Mesenchymal stem cell (in vitro differentiated cells and primary cell): ENCODE data around the gene CD55.

Source experiments
- DNase-seq: peaks from one replicate; pipeline ENCODE4 v3.0.0-alpha.2; 2013
- H2AFZ ChIP-seq: one replicate; pipeline ENCODE4 v1.6.1; 2013; ENCODE audit warnings: low read depth, mild to moderate bottlenecking, control low read depth, inconsistent platforms, low read length, moderate library complexity
- H2AK5ac ChIP-seq: 2 replicates; pipeline ENCODE4 v1.6.1; 2013; ENCODE audit warnings: low read length, moderate library complexity, mild to moderate bottlenecking, inconsistent platforms; ENCODE audit not compliant: severe bottlenecking
- H2BK120ac ChIP-seq: one replicate; pipeline ENCODE4 v1.6.1; 2013; ENCODE audit warnings: low read depth, mild to moderate bottlenecking, inconsistent platforms, low read length, moderate library complexity
- H2BK12ac ChIP-seq, 2 experiments: one replicate each; pipeline ENCODE4 v1.6.1; 2013; ENCODE audit warnings: inconsistent platforms in 2 of 2, low read length in 2 of 2, mild to moderate bottlenecking in 2 of 2, moderate library complexity in 2 of 2, control low read depth in 1 of 2
- H2BK15ac ChIP-seq: one replicate; pipeline ENCODE4 v1.6.1; 2013; ENCODE audit warnings: mild to moderate bottlenecking, low read depth, inconsistent platforms; ENCODE audit not compliant: poor library complexity, severe bottlenecking
- H2BK5ac ChIP-seq: 2 replicates; pipeline ENCODE4 v1.6.1; 2013; ENCODE audit warnings: low read depth, mild to moderate bottlenecking, low read length, control low read depth, inconsistent platforms; ENCODE audit not compliant: poor library complexity, severe bottlenecking
- H3K14ac ChIP-seq, 2 experiments: one replicate each; pipeline ENCODE4 v1.6.1; 2013; ENCODE audit warnings: inconsistent platforms in 2 of 2, low read length in 2 of 2, control low read depth in 1 of 2, mild to moderate bottlenecking in 1 of 2, moderate library complexity in 1 of 2
- H3K18ac ChIP-seq, 2 experiments: one replicate each; pipeline ENCODE4 v1.6.1; 2013; ENCODE audit warnings: inconsistent platforms in 2 of 2, low read length in 2 of 2, control low read depth in 1 of 2, low read depth in 1 of 2, mild to moderate bottlenecking in 1 of 2
- H3K23ac ChIP-seq, 2 experiments: one replicate each; pipeline ENCODE4 v1.6.1; 2013; ENCODE audit warnings: inconsistent platforms in 2 of 2, low read length in 2 of 2, mild to moderate bottlenecking in 2 of 2, moderate library complexity in 2 of 2, control low read depth in 1 of 2
- H3K27ac ChIP-seq: 2 replicates; pipeline ENCODE4 v1.5.1; 2013; ENCODE audit warnings: mild to moderate bottlenecking, moderate library complexity, low read length, control low read depth, inconsistent platforms; ENCODE audit not compliant: poor library complexity, severe bottlenecking
- H3K27me3 ChIP-seq, 2 experiments: 2 replicates each; pipeline versions ENCODE4 v1.6.1 to v1.7.0; 2013; ENCODE audit warnings: low read length in 2 of 2, mild to moderate bottlenecking in 2 of 2, moderate library complexity in 2 of 2, control low read depth in 1 of 2, inconsistent platforms in 1 of 2; ENCODE audit not compliant: control insufficient read depth in 1 of 2, insufficient read depth in 1 of 2
- H3K36me3 ChIP-seq, 2 experiments: 2 replicates each; pipeline versions ENCODE4 v1.6.1 to v1.7.0; 2013; ENCODE audit warnings: low read length in 2 of 2, control low read depth in 1 of 2, inconsistent platforms in 1 of 2, low read depth in 1 of 2, mild to moderate bottlenecking in 1 of 2; ENCODE audit not compliant: insufficient read depth in 2 of 2, control insufficient read depth in 1 of 2
- H3K4ac ChIP-seq, 2 experiments: one replicate each; pipeline ENCODE4 v1.6.1; 2013; ENCODE audit warnings: inconsistent platforms in 2 of 2, low read length in 2 of 2, mild to moderate bottlenecking in 2 of 2, moderate library complexity in 2 of 2, control low read depth in 1 of 2, low read depth in 1 of 2
- H3K4me1 ChIP-seq: 2 replicates; pipeline ENCODE4 v1.6.1; 2013; ENCODE audit warnings: low read depth, low read length, control low read depth; ENCODE audit not compliant: control insufficient read depth, insufficient read depth
- H3K4me2 ChIP-seq: 2 replicates; pipeline ENCODE4 v1.6.1; 2013; ENCODE audit warnings: low read length, mild to moderate bottlenecking, inconsistent platforms; ENCODE audit not compliant: poor library complexity, severe bottlenecking
- H3K4me3 ChIP-seq, 2 experiments: 2 replicates each; pipeline versions ENCODE4 v1.5.1 to v1.7.0; 2013; ENCODE audit warnings: low read length in 2 of 2, mild to moderate bottlenecking in 2 of 2, control low read depth in 1 of 2, low read depth in 1 of 2; ENCODE audit not compliant: insufficient read depth in 1 of 2
- H3K79me1 ChIP-seq: replicated peaks from 2 replicates; pipeline ENCODE4 v1.6.1; 2013; ENCODE audit warnings: mild to moderate bottlenecking, control low read depth, low read length, inconsistent platforms; ENCODE audit not compliant: poor library complexity, severe bottlenecking
- H3K9ac ChIP-seq: 2 replicates; pipeline ENCODE4 v1.7.0; 2013; ENCODE audit warnings: mild to moderate bottlenecking, low read length, moderate library complexity
- H3K9me3 ChIP-seq: 2 replicates; pipeline ENCODE4 v1.7.0; 2013; ENCODE audit warnings: mild to moderate bottlenecking, low read length; ENCODE audit not compliant: control insufficient read depth
- H4K8ac ChIP-seq: one replicate; pipeline ENCODE4 v1.6.1; 2013; ENCODE audit warnings: inconsistent platforms, mild to moderate bottlenecking, low read length, moderate library complexity
- H4K91ac ChIP-seq: one replicate; pipeline ENCODE4 v1.6.1; 2013; ENCODE audit warnings: mild to moderate bottlenecking, low read length, inconsistent platforms
- WGBS: methylation state at CpG from one replicate; pipeline ENCODE4 v1.1.7; 2013; ENCODE audit warnings: mixed read lengths; 5-methylcytosine and 5-hydroxymethylcytosine counted together

CD55 gene

DNA sequence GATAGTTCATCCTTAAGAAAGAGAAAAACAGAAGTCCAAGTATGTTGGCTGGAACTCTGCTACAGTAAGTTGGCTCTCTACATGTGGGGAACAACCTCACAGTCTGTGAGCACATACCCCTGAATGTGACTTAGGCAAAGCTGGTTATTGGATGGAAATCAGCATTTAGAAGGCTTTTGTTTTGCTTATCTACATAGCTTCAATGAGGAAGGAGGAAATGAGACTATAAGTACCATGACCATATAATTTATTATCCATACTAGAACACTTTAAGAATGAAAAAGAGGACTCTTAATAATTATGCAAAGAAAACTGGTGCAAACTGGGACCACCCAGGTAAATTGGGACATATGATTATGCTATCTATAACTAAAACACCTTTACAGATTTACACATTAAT is 31.7 kb upstream of the CD55 start:
- Histone ChIP-seq H3K4me3 (no peak overlapping the region), H3K79me1 (no peaks in the 10 kb centered on the region), H3K4me1 (peaks cover 1% of the 10 kb centered on the region), H3K14ac (no peak overlapping the region), H2BK12ac (no peak overlapping the region), H3K23ac (no peak overlapping the region), H2BK15ac (no peak overlapping the region), H3K18ac (no peak overlapping the region), H3K27me3 (no peaks in the 10 kb centered on the region), H2AFZ (no peak overlapping the region), H4K91ac (no peak overlapping the region), H2BK5ac (no peak overlapping the region), H2AK5ac (no peak overlapping the region), H3K9ac (no peak overlapping the region), H2BK120ac (no peak overlapping the region), H4K8ac (no peak overlapping the region), H3K4ac (no peak overlapping the region), H3K36me3 (no peaks in the 10 kb centered on the region), H3K9me3 (no peaks in the 10 kb centered on the region), H3K4me2 (no peak overlapping the region), H3K27ac (no peak overlapping the region)
- no peak for DNase-seq

DNA sequence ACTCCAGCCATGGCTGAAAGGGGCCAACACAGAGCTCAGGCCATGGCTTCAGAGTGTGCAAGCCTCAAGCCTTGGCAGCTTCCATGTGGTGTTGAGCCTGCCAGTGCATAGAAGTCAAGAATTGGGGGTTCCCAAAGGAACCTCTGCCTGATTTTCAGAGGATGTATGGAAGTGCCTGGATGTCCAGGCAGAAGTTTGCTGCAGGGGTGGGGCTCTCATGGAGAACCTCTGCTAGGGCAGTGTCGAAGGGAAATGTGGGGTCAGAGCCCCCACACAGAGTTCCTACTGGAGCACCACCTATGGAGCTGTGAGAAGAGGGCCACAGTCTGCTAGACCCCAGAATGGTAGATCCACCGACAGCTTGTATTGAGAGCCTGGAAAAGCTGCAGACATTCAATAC is 29.8 kb upstream of the CD55 start:
- Histone ChIP-seq H3K4me3 (no peak overlapping the region), H2BK5ac (no peak overlapping the region), H3K9ac (no peak overlapping the region), H3K4ac (no peak overlapping the region), H2BK12ac (no peak overlapping the region), H3K27ac (no peak overlapping the region), H4K8ac (no peak overlapping the region), H3K14ac (no peak overlapping the region), H2BK120ac (no peak overlapping the region), H2AK5ac (no peak overlapping the region), H3K79me1 (no peaks in the 10 kb centered on the region), H3K18ac (no peak overlapping the region), H4K91ac (no peak overlapping the region), H3K4me2 (no peak overlapping the region), H3K4me1 (no peaks in the 10 kb centered on the region), H2BK15ac (no peak overlapping the region), H2AFZ (no peak overlapping the region), H3K9me3 (no peaks in the 10 kb centered on the region), H3K27me3 (no peaks in the 10 kb centered on the region), H3K36me3 (no peaks in the 10 kb centered on the region), H3K23ac (no peak overlapping the region)
- WGBS, result 68% methylated on average over 2 of the region's 2 CpGs
- DNase-seq, result no peak

DNA sequence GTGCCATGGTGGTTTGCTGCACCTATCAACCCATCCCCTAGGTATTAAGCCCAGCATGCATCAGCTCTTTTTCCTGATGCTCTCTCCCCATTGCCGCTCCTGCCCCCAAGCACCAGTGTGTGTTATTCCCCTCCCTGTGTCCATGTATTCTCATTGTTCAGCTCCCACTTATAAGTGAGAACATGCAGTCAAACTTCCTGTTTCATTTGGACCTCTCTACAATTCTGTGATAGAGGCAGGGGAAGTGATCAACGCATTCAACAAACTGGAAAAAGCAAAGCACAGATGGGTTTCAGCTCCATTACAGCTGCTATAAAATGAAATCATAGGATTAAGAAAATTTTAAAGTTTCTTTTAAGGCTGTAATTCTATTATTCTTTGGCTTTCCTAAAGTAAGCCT is 23.3 kb upstream of the CD55 start:
- H3K14ac ChIP-seq, result no peak overlapping the region
- no peaks in the 10 kb centered on the region for H3K79me1 ChIP-seq
- no peak overlapping the region for H4K91ac ChIP-seq
- no peak overlapping the region for H3K18ac ChIP-seq
- H2AFZ ChIP-seq, result no peak overlapping the region
- no peak overlapping the region for H2BK15ac ChIP-seq
- H3K27ac ChIP-seq, result no peak overlapping the region
- H3K4me1 ChIP-seq, result no peaks in the 10 kb centered on the region
- no peak overlapping the region for H2BK120ac ChIP-seq
- 90% methylated on average over 2 of the region's 2 CpGs for WGBS
- H3K23ac ChIP-seq, result no peak overlapping the region
- no peaks in the 10 kb centered on the region for H3K36me3 ChIP-seq
- DNase-seq, result no peak
- H3K4me3 ChIP-seq, result peak overlapping the region in 1 of 2 experiments; percentile 58
- H3K9ac ChIP-seq, result peak overlapping the region; percentile 59
- no peak overlapping the region for H4K8ac ChIP-seq
- no peaks in the 10 kb centered on the region for H3K27me3 ChIP-seq
- H3K4me2 ChIP-seq, result no peak overlapping the region
- no peak overlapping the region for H2BK12ac ChIP-seq
- H3K4ac ChIP-seq, result no peak overlapping the region
- H3K9me3 ChIP-seq, result no peaks in the 10 kb centered on the region
- H2BK5ac ChIP-seq, result no peak overlapping the region
- no peak overlapping the region for H2AK5ac ChIP-seq

DNA sequence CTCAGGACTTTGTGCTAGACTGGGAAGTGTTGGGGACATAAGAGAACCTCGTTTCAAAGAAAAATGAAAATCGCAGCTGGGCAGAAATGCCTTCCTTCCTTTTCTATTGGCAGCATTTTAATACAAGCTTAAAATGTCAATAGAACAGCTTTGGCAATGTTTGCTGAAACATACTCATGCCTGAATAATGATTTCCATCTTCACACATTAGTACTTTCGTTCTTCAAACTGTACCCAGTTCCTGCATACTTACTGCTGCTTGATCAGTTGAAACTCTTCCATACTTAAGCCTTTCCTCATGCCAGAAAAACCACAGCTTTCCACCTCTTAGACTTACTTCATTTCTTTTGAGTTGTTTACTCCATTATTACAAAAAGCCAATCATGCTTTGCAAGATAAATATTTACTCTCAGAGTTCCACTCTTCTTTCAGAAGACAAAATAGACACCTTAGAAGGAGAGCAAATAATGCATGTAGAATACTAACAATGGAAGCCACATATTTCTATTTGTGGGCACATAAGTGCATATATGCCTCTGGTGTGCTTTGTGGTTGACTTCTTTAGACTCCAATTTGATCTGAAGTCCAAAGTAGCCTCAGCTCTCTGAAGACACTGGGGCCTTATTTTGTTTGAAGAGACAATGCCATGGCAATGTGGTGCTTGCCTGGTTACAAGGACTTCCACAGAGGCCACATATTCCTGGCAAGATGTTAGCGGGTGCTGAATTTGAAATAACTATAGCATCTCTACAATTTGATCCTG is 22.7 kb upstream of the CD55 start:
- no peak overlapping the region for H3K14ac ChIP-seq
- H2BK5ac ChIP-seq, result no peak overlapping the region
- H3K36me3 ChIP-seq, result no peaks in the 10 kb centered on the region
- H2AK5ac ChIP-seq, result no peak overlapping the region
- no peak overlapping the region for H3K4me2 ChIP-seq
- DNase-seq, result no peak
- no peak overlapping the region for H3K18ac ChIP-seq
- H3K9me3 ChIP-seq, result no peaks in the 10 kb centered on the region
- H3K79me1 ChIP-seq, result no peaks in the 10 kb centered on the region
- no peak overlapping the region for H4K8ac ChIP-seq
- peak overlapping the region in 1 of 2 experiments; percentile 58 for H3K4me3 ChIP-seq
- no peak overlapping the region for H4K91ac ChIP-seq
- H3K9ac ChIP-seq, result peak overlapping the region; percentile 59
- 73% methylated on average over 3 of the region's 4 CpGs for WGBS
- H2BK15ac ChIP-seq, result no peak overlapping the region
- H2BK12ac ChIP-seq, result no peak overlapping the region
- H3K27ac ChIP-seq, result no peak overlapping the region
- no peak overlapping the region for H3K4ac ChIP-seq
- no peaks in the 10 kb centered on the region for H3K27me3 ChIP-seq
- no peaks in the 10 kb centered on the region for H3K4me1 ChIP-seq
- no peak overlapping the region for H2BK120ac ChIP-seq
- H3K23ac ChIP-seq, result no peak overlapping the region
- H2AFZ ChIP-seq, result no peak overlapping the region
